ENCODE measurements around the gene DICER1. TPM values are rescaled to one million over a fixed set of nuclear protein-coding genes. Genes with fewer than 3 reads are reported as not detected.

DICER1 gene
- total and polyA plus RNA-seq, 2 experiments from 2014 or later, result 20.0 to 111 TPM

GRCh38 chr14:95062220-95062619, 95.1 kb downstream of the DICER1 start:
- Histone ChIP-seq H3K79me2 (no peaks in the 10 kb centered on the region), H3K36me3 (replicated peaks; ENCODE audit: insufficient read depth, low read depth) (no peaks in the 10 kb centered on the region), H3K9me2 (replicated peaks; ENCODE audit: insufficient read depth) (no peaks in the 10 kb centered on the region), H3K27me3 (no peaks in the 10 kb centered on the region), H4K20me1 (ENCODE audit: insufficient read depth, poor library complexity, severe bottlenecking) (no peaks in the 10 kb centered on the region), H3K9me3 (ENCODE audit: low read depth) (no peaks in the 10 kb centered on the region), H2AFZ (no peak overlapping the region), H3K4me3 (no peak overlapping the region), H3K4me1 (ENCODE audit: insufficient read depth) (no peaks in the 10 kb centered on the region), H3K4me2 (no peak overlapping the region), H3K27ac (no peak overlapping the region)
- TF ChIP-seq EZH2 (IDR thresholded peaks at IDR 0.05; ENCODE audit: borderline replicate concordance), result no peak
- TF ChIP-seq CTCF (IDR thresholded peaks at IDR 0.05; ENCODE audit: poor library complexity), result no peak
- TF ChIP-seq EZH2phosphoT487 (IDR thresholded peaks at IDR 0.05; ENCODE audit: low read depth, severe bottlenecking, unreplicated experiment), result no peak
- 92% methylated on average over 5 of the region's 5 CpGs for WGBS (ENCODE audit: low lambda C conversion rate, missing lambda C conversion rate)
- no peak for DNase-seq (ENCODE audit: low spot score)

GRCh38 chr14:95061317-95062093, 95.8 kb downstream of the DICER1 start:
- Histone ChIP-seq H3K9me3 (ENCODE audit: low read depth) (no peaks in the 10 kb centered on the region), H4K20me1 (ENCODE audit: insufficient read depth, poor library complexity, severe bottlenecking) (no peaks in the 10 kb centered on the region), H2AFZ (no peak overlapping the region), H3K9me2 (replicated peaks; ENCODE audit: insufficient read depth) (no peaks in the 10 kb centered on the region), H3K36me3 (replicated peaks; ENCODE audit: insufficient read depth, low read depth) (no peaks in the 10 kb centered on the region), H3K27ac (no peak overlapping the region), H3K4me3 (no peak overlapping the region), H3K79me2 (no peaks in the 10 kb centered on the region), H3K4me2 (no peak overlapping the region), H3K27me3 (no peaks in the 10 kb centered on the region), H3K4me1 (ENCODE audit: insufficient read depth) (no peaks in the 10 kb centered on the region)
- no peak for TF ChIP-seq CTCF (IDR thresholded peaks at IDR 0.05; ENCODE audit: poor library complexity)
- TF ChIP-seq EZH2 (IDR thresholded peaks at IDR 0.05; ENCODE audit: borderline replicate concordance), result no peak
- no peak for TF ChIP-seq EZH2phosphoT487 (IDR thresholded peaks at IDR 0.05; ENCODE audit: low read depth, severe bottlenecking, unreplicated experiment)
- no peak for DNase-seq (ENCODE audit: low spot score)
- WGBS (ENCODE audit: low lambda C conversion rate, missing lambda C conversion rate), result 77% methylated on average over 14 of the region's 14 CpGs

GRCh38 chr14:95059126-95059525, 98.2 kb downstream of the DICER1 start:
- Histone ChIP-seq H3K27ac (no peak overlapping the region), H3K9me3 (ENCODE audit: low read depth) (no peaks in the 10 kb centered on the region), H2AFZ (no peak overlapping the region), H3K27me3 (no peaks in the 10 kb centered on the region), H3K9me2 (replicated peaks; ENCODE audit: insufficient read depth) (no peaks in the 10 kb centered on the region), H3K36me3 (replicated peaks; ENCODE audit: insufficient read depth, low read depth) (no peaks in the 10 kb centered on the region), H4K20me1 (ENCODE audit: insufficient read depth, poor library complexity, severe bottlenecking) (no peaks in the 10 kb centered on the region), H3K4me3 (no peak overlapping the region), H3K4me1 (ENCODE audit: insufficient read depth) (no peaks in the 10 kb centered on the region), H3K4me2 (no peak overlapping the region), H3K79me2 (no peaks in the 10 kb centered on the region)
- 64% methylated on average over 7 of the region's 7 CpGs for WGBS (ENCODE audit: low lambda C conversion rate, missing lambda C conversion rate)
- TF ChIP-seq EZH2phosphoT487 (IDR thresholded peaks at IDR 0.05; ENCODE audit: low read depth, severe bottlenecking, unreplicated experiment) (no peak), CTCF (IDR thresholded peaks at IDR 0.05; ENCODE audit: poor library complexity) (no peak), EZH2 (IDR thresholded peaks at IDR 0.05; ENCODE audit: borderline replicate concordance) (no peak)
- DNase-seq (ENCODE audit: low spot score), result no peak

All from hepatocyte (in vitro differentiated cells).